H1 (cell line): ENCODE data around the gene SEC62. TPM values are rescaled to one million over a fixed set of nuclear protein-coding genes. Genes with fewer than 3 reads are reported as not detected.
A peak's percentile ranks its signal among the peaks of the same experiment; 100 is the strongest.

Experiments
- CTCF ChIA-PET: fragments of 300-600 bp; sonication (Branson Sonifier 250); formaldehyde crosslinking; loops from one replicate; lab custom pipeline; 2021; ENCODE audit not compliant: partially characterized antibody; lab: Charles Lee
- POLR2A ChIA-PET: fragments of 300-600 bp; sonication (Branson Sonifier 250); formaldehyde crosslinking; loops from one replicate; lab custom pipeline; 2021; ENCODE audit warnings: inconsistent platforms; ENCODE audit not compliant: partially characterized antibody; lab: Charles Lee
- DNase-seq, 2 experiments: peaks; one replicate each; pipeline versions ENCODE4 v3.0.0 to v3.0.0-alpha.2; 2010 to 2022; ENCODE audit warnings: low spot score in 2 of 2, low read depth in 1 of 2, mixed read lengths in 1 of 2
- FAIRE-seq: peaks from 2 replicates; lab custom pipeline; 2011; peaks lifted over from hg19 to GRCh38; lab: Jason Lieb, UNC
- H2AFZ ChIP-seq: 2 replicates; pipeline ENCODE4 v1.8.1; 2012; ENCODE audit warnings: low read length, inconsistent platforms
- H2AK5ac ChIP-seq: 2 replicates; pipeline ENCODE4 v1.6.1; 2013; ENCODE audit warnings: low read depth, low read length
- H2BK120ac ChIP-seq: replicated peaks from 2 replicates; pipeline ENCODE3; 2013; ENCODE audit warnings: low read depth, low read length, inconsistent platforms
- H2BK12ac ChIP-seq: 2 replicates; pipeline ENCODE4 v1.6.1; 2013; ENCODE audit warnings: low read depth, low read length
- H2BK15ac ChIP-seq: 2 replicates; pipeline ENCODE4 v1.6.1; 2013; ENCODE audit warnings: low read length
- H2BK20ac ChIP-seq: 2 replicates; pipeline ENCODE4 v1.6.1; 2013; ENCODE audit warnings: low read length
- H2BK5ac ChIP-seq: 2 replicates; pipeline ENCODE4 v1.6.1; 2013; ENCODE audit warnings: low read depth, low read length
- H3K14ac ChIP-seq: 2 replicates; pipeline ENCODE4 v1.6.1; 2013; ENCODE audit warnings: inconsistent platforms; ENCODE audit not compliant: insufficient read length
- H3K18ac ChIP-seq: 2 replicates; pipeline ENCODE4 v1.6.1; 2013; ENCODE audit warnings: low read length; ENCODE audit errors: extremely low read depth
- H3K23ac ChIP-seq: 2 replicates; pipeline ENCODE4 v1.6.1; 2013; ENCODE audit warnings: inconsistent platforms; ENCODE audit not compliant: insufficient read length
- H3K23me2 ChIP-seq: 2 replicates; pipeline ENCODE4 v1.6.1; 2013; ENCODE audit warnings: low read depth, low read length
- H3K27ac ChIP-seq: 2 replicates; pipeline ENCODE4 v1.6.1; 2011; ENCODE audit warnings: low read depth, low read length, inconsistent platforms
- H3K27me3 ChIP-seq, 4 experiments: replicated peaks in 1 of 4; 1 replicate in 1 of 4; 2 replicates in 3 of 4; pipeline versions ENCODE4 v1.6.1 to v1.8.1; 2011 to 2013; ENCODE audit warnings: low read length in 3 of 4, mild to moderate bottlenecking in 3 of 4, inconsistent platforms in 2 of 4, mixed read lengths in 2 of 4, moderate library complexity in 1 of 4; ENCODE audit not compliant: control insufficient read depth in 3 of 4, insufficient read depth in 3 of 4; ENCODE audit errors: extremely low read depth in 1 of 4
- H3K36me3 ChIP-seq, 4 experiments: 2 replicates each; pipeline versions ENCODE4 v1.6.1 to v1.8.1; 2011 to 2013; ENCODE audit warnings: mild to moderate bottlenecking in 4 of 4, low read length in 3 of 4, moderate library complexity in 2 of 4, control low read depth in 1 of 4, inconsistent platforms in 1 of 4; ENCODE audit not compliant: insufficient read depth in 4 of 4, control insufficient read depth in 2 of 4
- H3K4ac ChIP-seq: replicated peaks from 2 replicates; pipeline ENCODE3; 2013; ENCODE audit warnings: low read length, low read depth, mixed read lengths, inconsistent platforms; ENCODE audit not compliant: insufficient read length
- H3K4me1 ChIP-seq, 4 experiments: replicated peaks in 1 of 4; 1 replicate in 1 of 4; 2 replicates in 3 of 4; pipeline versions ENCODE4 v1.6.1 to v1.8.1; 2011 to 2013; ENCODE audit warnings: low read length in 3 of 4, inconsistent platforms in 2 of 4, mixed read lengths in 1 of 4; ENCODE audit not compliant: insufficient read depth in 4 of 4, control insufficient read depth in 3 of 4
- H3K4me2 ChIP-seq, 2 experiments: 2 replicates each; pipeline versions ENCODE4 v1.6.1 to v1.8.1; 2011 to 2013; ENCODE audit warnings: low read depth in 2 of 2, low read length in 2 of 2, control low read depth in 1 of 2, inconsistent platforms in 1 of 2, mild to moderate bottlenecking in 1 of 2; ENCODE audit not compliant: insufficient read depth in 1 of 2
- H3K4me3 ChIP-seq, 4 experiments: fragments of 200-600, 300-600 bp in 1 of 4; sonication (generic), shearing (Covaris generic), sonication (Bioruptor Twin) in 1 of 4; 2 replicates each; pipeline versions ENCODE4 v1.5.1 to v1.8.1; 2011 to 2016; ENCODE audit warnings: low read length in 4 of 4, low read depth in 3 of 4, control low read depth in 2 of 4, inconsistent platforms in 2 of 4, mild to moderate bottlenecking in 2 of 4, mixed read lengths in 1 of 4, moderate library complexity in 1 of 4; ENCODE audit not compliant: insufficient read depth in 2 of 4; ENCODE audit errors: extremely low read depth in 1 of 4
- H3K56ac ChIP-seq: replicated peaks from 2 replicates; pipeline ENCODE3; 2013; ENCODE audit warnings: low read depth, mild to moderate bottlenecking, mixed read lengths, low read length, inconsistent platforms; ENCODE audit not compliant: insufficient read length
- H3K79me1 ChIP-seq: 2 replicates; pipeline ENCODE4 v1.6.1; 2013; ENCODE audit warnings: low read depth, low read length, control low read depth
- H3K79me2 ChIP-seq, 2 experiments: 2 replicates each; pipeline versions ENCODE4 v1.6.1 to v1.8.1; 2012 to 2013; ENCODE audit warnings: low read length in 2 of 2, mild to moderate bottlenecking in 2 of 2, inconsistent platforms in 1 of 2; ENCODE audit not compliant: insufficient read depth in 2 of 2, control insufficient read depth in 1 of 2
- H3K9ac ChIP-seq, 4 experiments: replicated peaks in 1 of 4; 1 replicate in 1 of 4; 2 replicates in 3 of 4; pipeline versions ENCODE4 v1.6.1 to v1.8.1; 2011 to 2013; ENCODE audit warnings: low read depth in 3 of 4, low read length in 3 of 4, control low read depth in 2 of 4, mild to moderate bottlenecking in 2 of 4, moderate library complexity in 2 of 4, inconsistent platforms in 1 of 4; ENCODE audit errors: extremely low read depth in 1 of 4
- H3K9me3 ChIP-seq, 2 experiments: 2 replicates each; pipeline versions ENCODE4 v1.6.1 to v1.8.1; 2012 to 2013; ENCODE audit warnings: mild to moderate bottlenecking in 2 of 2, moderate library complexity in 2 of 2, control low read depth in 1 of 2, inconsistent platforms in 1 of 2, low read depth in 1 of 2, low read length in 1 of 2, mixed read lengths in 1 of 2; ENCODE audit not compliant: insufficient read depth in 2 of 2
- H4K20me1 ChIP-seq, 2 experiments: replicated peaks in 1 of 2; 2 replicates each; pipeline versions ENCODE3 to v1.8.1; 2011 to 2013; ENCODE audit warnings: inconsistent platforms in 2 of 2, low read length in 2 of 2, mild to moderate bottlenecking in 1 of 2; ENCODE audit not compliant: insufficient read depth in 2 of 2, control insufficient read depth in 1 of 2
- H4K5ac ChIP-seq: 2 replicates; pipeline ENCODE4 v1.6.1; 2013; ENCODE audit warnings: low read length, low read depth, mixed read lengths, inconsistent platforms; ENCODE audit not compliant: insufficient read length
- H4K8ac ChIP-seq: 2 replicates; pipeline ENCODE4 v1.8.0; 2013; ENCODE audit warnings: mild to moderate bottlenecking, moderate library complexity, low read length, inconsistent platforms; ENCODE audit not compliant: insufficient read depth; ENCODE audit errors: extremely low read depth
- H4K91ac ChIP-seq: replicated peaks from 2 replicates; pipeline ENCODE3; 2013; ENCODE audit warnings: low read length, mixed read lengths, inconsistent platforms; ENCODE audit not compliant: insufficient read length
- ATF3 ChIP-seq: IDR thresholded peaks from 2 replicates; pipeline ENCODE4 v1.6.1; 2011; ENCODE audit warnings: low read depth, mild to moderate bottlenecking, low read length; ENCODE audit not compliant: insufficient read depth
- CREB1 ChIP-seq: IDR thresholded peaks from 2 replicates; pipeline ENCODE4 v1.6.1; 2012; ENCODE audit warnings: inconsistent platforms
- EP300 ChIP-seq, 2 experiments: IDR thresholded peaks; 1 replicate in 1 of 2; 2 replicates in 1 of 2; pipeline ENCODE4 v1.6.1; 2011 to 2012; ENCODE audit warnings: low read depth in 2 of 2, low read length in 2 of 2, mild to moderate bottlenecking in 2 of 2, borderline replicate concordance in 1 of 2, inconsistent platforms in 1 of 2, moderate library complexity in 1 of 2
- MAFK ChIP-seq: IDR thresholded peaks from 2 replicates; pipeline ENCODE4 v1.6.1; 2012; ENCODE audit warnings: low read depth, mild to moderate bottlenecking, improper control_type of control experiment, low read length
- NRF1 ChIP-seq: IDR thresholded peaks from 2 replicates; pipeline ENCODE4 v1.6.1; 2011; ENCODE audit warnings: mild to moderate bottlenecking, low read depth, low read length, improper control_type of control experiment
- POLR2A ChIP-seq, 2 experiments: IDR thresholded peaks; 1 replicate in 1 of 2; 2 replicates in 1 of 2; pipeline ENCODE4 v1.6.1; 2011; ENCODE audit warnings: low read depth in 2 of 2, low read length in 2 of 2, mild to moderate bottlenecking in 2 of 2; ENCODE audit errors: control extremely low read depth in 1 of 2
- RBBP5 ChIP-seq: IDR thresholded peaks from 2 replicates; pipeline ENCODE4 v1.7.1; 2012; ENCODE audit warnings: low read depth, mild to moderate bottlenecking, inconsistent platforms, low read length, moderate library complexity, borderline replicate concordance
- SAP30 ChIP-seq: fragments of 300-600 bp; sonication (generic); IDR thresholded peaks from 2 replicates; pipeline ENCODE4 v1.7.1; 2012; ENCODE audit warnings: low read length, moderate library complexity, mild to moderate bottlenecking, inconsistent platforms; ENCODE audit not compliant: insufficient read depth, insufficient replicate concordance
- TAF1 ChIP-seq: IDR thresholded peaks from 2 replicates; pipeline ENCODE4 v1.6.1; 2011; ENCODE audit warnings: mild to moderate bottlenecking, low read depth, low read length
- TEAD4 ChIP-seq: IDR thresholded peaks from 2 replicates; pipeline ENCODE4 v1.6.1; 2012; ENCODE audit warnings: low read depth, low read length, inconsistent platforms, mixed read lengths
- WGBS, 2 experiments: shearing (Covaris generic) in 1 of 2; methylation state at CpG; one replicate each; pipeline versions ENCODE4 v1.1.6 to v1.1.7; 2013 to 2015; ENCODE audit warnings: low lambda C conversion rate in 2 of 2, mixed read lengths in 2 of 2, inconsistent platforms in 1 of 2, low coverage in 1 of 2, missing lambda C conversion rate in 1 of 2; ENCODE audit not compliant: insufficient replicate concordance in 2 of 2, insufficient coverage in 1 of 2, insufficient read length in 1 of 2; ENCODE audit errors: extremely low coverage in 1 of 2, missing lambda C conversion rate in 1 of 2; 5-methylcytosine and 5-hydroxymethylcytosine counted together
- polyA plus RNA-seq, 7 experiments: library from polyadenylated mRNA; depleted of rRNA in 3 of 7; stranded (reverse) in 5 of 7; unstranded in 2 of 7; fragments of >200 nt in 5 of 7; fragments of 200-250 nt in 2 of 7; gene quantifications; 1 replicate in 5 of 7; 2 replicates in 1 of 7; 4 replicates in 1 of 7; pipeline versions ENCODE4 v1.2.1 to v1.2.3, GENCODE V29; 2011 to 2013; ENCODE audit warnings: missing spikeins in 2 of 7, mixed read lengths in 2 of 7
- total RNA-seq: library from RNA; stranded (reverse); fragmentation: NEBNext Ultra II Directional; extraction: Animal tissue kit (Norgen Biotek cat#: 25700); gene quantifications from 2 replicates; pipeline ENCODE4 v1.2.1, GENCODE V29; 2021

SEC62 gene
- total and polyA plus RNA-seq, 2 of the 8 experiments (the other 6 are each of a cell fraction or from before 2014, with no cell fraction given): 67.8 to 113 TPM

- ChIA-PET POLR2A (interaction anchor here (0.6 to 3.8 kb wide), 17 partner anchors 8 to 805 kb away, joined by 3 to 22 read pairs (median 4); no protein-coding TSS in a partner anchor), CTCF (interaction anchor here (0.5 to 3.0 kb wide), 7 partner anchors 11 to 560 kb away, joined by 3 to 37 read pairs (median 3); no protein-coding TSS in a partner anchor)
- Histone ChIP-seq H3K36me3 (peaks cover 0 to 6% (median 0%) of the 10 kb centered on the region in 4 experiments; a peak in 1 of 8 replicates), H2BK12ac (no peak overlapping the region; the same call in 1 of the 2 replicates), H3K4me2 (peak overlapping the region; percentile 76 to 84), H2BK20ac (no peak overlapping the region), H3K4me3 (peak overlapping the region; percentile 85 to 98 (median 90)), H3K79me2 (peaks cover 14 to 54% of the 10 kb centered on the region in 2 experiments), H3K9me3 (no peaks in the 10 kb centered on the region), H3K23ac (no peak overlapping the region), H4K91ac (no peak overlapping the region), H3K18ac (0 out of 2 replicates have a peak overlapping the region, but pooled peaks have one; percentile 54), H3K27ac (peak overlapping the region; percentile 82), H4K20me1 (peaks cover 6 to 8% of the 10 kb centered on the region in 2 experiments), H4K5ac (peak overlapping the region; percentile 18), H4K8ac (peak overlapping the region; percentile 97; the same call in 1 of the 2 replicates), H3K56ac (no peak overlapping the region), H2BK15ac (no peak overlapping the region), H2AK5ac (no peak overlapping the region; the same call in 1 of the 2 replicates), H2BK5ac (peak overlapping the region; percentile 79), H3K4me1 (peaks cover 0 to 12% (median 1%) of the 10 kb centered on the region in 4 experiments; a peak in 3 of 7 replicates), H3K27me3 (no peaks in the 10 kb centered on the region), H3K9ac (peak overlapping the region; percentile 75 to 96 (median 90)), H2AFZ (peak overlapping the region; percentile 60; the same call in 1 of the 2 replicates), H3K79me1 (peaks cover 3% of the 10 kb centered on the region; the same call in 1 of the 2 replicates), H2BK120ac (no peak overlapping the region), H3K23me2 (peaks cover 7% of the 10 kb centered on the region), H3K4ac (peak overlapping the region; percentile 32), H3K14ac (no peak overlapping the region)
- no peak for DNase-seq
- no peak for FAIRE-seq
- 11% methylated on average over 27 of the region's 44 CpGs; no CpG with 5 or more reads in 1 of the 2 experiments for WGBS, 2 experiments
- TF ChIP-seq TEAD4 (no peak), EP300 (IDR thresholded peaks at IDR 0.05; ENCODE audit: borderline replicate concordance in 1 of 2, low read depth in 2 of 2, low read length in 2 of 2) (no peak), POLR2A (IDR thresholded peaks at IDR 0.05; ENCODE audit: control extremely low read depth in 1 of 2, low read depth in 2 of 2, low read length in 2 of 2) (peak in 1 of 2 experiments; percentile 85; a peak in 2 of 3 replicates), TAF1 (peak; percentile 52), MAFK (no peak), NRF1 (no peak), CREB1 (no peak), ATF3 (no peak), SAP30 (no peak), RBBP5 (peak; percentile 78; the same call in 1 of the 2 replicates)
Measured at GRCh38 chr3:169966951-169967915, 626 bp downstream of the SEC62 start.
